ENCODE results near the gene BCL10.
A peak's percentile ranks its signal among the peaks of the same experiment; 100 is the strongest.

The BCL10 gene

GRCh38 chr1:85259118-85259911 lies 17.1 kb downstream of the BCL10 start, which contains the start of gene C1orf52:
TSS of gene C1orf52 (minus strand) at chr1:85259662. CDS start at chr1:85259633, 29 bp downstream.
- H3K36me3 ChIP-seq (ENCODE audit: control insufficient read depth in 2 of 2, insufficient read depth in 1 of 2, low read length in 2 of 2), result peaks cover 24 to 39% of the 10 kb centered on the region in 2 experiments
- CTCF ChIA-PET, result interaction anchor here (0.5 to 11.6 kb wide), 45 partner anchors 8 to 899 kb away, joined by 3 to 206 read pairs (median 4); partner anchors contain the start of gene BCL10
- no peaks in the 10 kb centered on the region for H3K9me3 ChIP-seq (ENCODE audit: control insufficient read depth, insufficient read depth, low read depth, low read length)
- H3K4me1 ChIP-seq (ENCODE audit: control insufficient read depth, insufficient read depth, low read length), result 0 out of 2 replicates have a peak, but pooled peaks cover 2% of the 10 kb centered on the region
- POLR2A ChIA-PET, result interaction anchor here (0.7 to 2.6 kb wide), 12 partner anchors 17 to 352 kb away, joined by 3 to 30 read pairs (median 4); partner anchors contain the start of genes BCL10, DDAH1 and SYDE2
- peak within 1 kb of the TSS; percentile 94 for H3K4me3 ChIP-seq (ENCODE audit: low read depth, low read length)
- peak within 1 kb of the TSS; percentile 67 for H3K27ac ChIP-seq (ENCODE audit: extremely low read depth, low read depth, low read length)
- TF ChIP-seq ZNF658 (tag by site-specific recombination; IDR thresholded peaks at IDR 0.05), result no peak
- TF ChIP-seq ZNF768 (tag by site-specific recombination; IDR thresholded peaks at IDR 0.05), result no peak
- TF ChIP-seq, protein P1, sequence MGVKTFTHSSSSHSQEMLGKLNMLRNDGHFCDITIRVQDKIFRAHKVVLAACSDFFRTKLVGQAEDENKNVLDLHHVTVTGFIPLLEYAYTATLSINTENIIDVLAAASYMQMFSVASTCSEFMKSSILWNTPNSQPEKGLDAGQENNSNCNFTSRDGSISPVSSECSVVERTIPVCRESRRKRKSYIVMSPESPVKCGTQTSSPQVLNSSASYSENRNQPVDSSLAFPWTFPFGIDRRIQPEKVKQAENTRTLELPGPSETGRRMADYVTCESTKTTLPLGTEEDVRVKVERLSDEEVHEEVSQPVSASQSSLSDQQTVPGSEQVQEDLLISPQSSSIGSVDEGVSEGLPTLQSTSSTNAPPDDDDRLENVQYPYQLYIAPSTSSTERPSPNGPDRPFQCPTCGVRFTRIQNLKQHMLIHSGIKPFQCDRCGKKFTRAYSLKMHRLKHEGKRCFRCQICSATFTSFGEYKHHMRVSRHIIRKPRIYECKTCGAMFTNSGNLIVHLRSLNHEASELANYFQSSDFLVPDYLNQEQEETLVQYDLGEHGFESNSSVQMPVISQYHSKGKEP (tag by site-specific recombination; IDR thresholded peaks at IDR 0.05), result no peak
- no peak for TF ChIP-seq SCRT1 (tag by site-specific recombination; IDR thresholded peaks at IDR 0.05; ENCODE audit: borderline replicate concordance)
- TF ChIP-seq ZNF560 (tag by site-specific recombination; IDR thresholded peaks at IDR 0.05; ENCODE audit: borderline replicate concordance), result no peak
- TF ChIP-seq HOXA7 (CRISPR knock-in tag; IDR thresholded peaks at IDR 0.05; ENCODE audit: borderline replicate concordance), result no peak
- TF ChIP-seq, protein P2, sequence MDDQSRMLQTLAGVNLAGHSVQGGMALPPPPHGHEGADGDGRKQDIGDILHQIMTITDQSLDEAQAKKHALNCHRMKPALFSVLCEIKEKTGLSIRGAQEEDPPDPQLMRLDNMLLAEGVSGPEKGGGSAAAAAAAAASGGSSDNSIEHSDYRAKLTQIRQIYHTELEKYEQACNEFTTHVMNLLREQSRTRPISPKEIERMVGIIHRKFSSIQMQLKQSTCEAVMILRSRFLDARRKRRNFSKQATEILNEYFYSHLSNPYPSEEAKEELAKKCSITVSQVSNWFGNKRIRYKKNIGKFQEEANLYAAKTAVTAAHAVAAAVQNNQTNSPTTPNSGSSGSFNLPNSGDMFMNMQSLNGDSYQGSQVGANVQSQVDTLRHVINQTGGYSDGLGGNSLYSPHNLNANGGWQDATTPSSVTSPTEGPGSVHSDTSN (CRISPR knock-in tag; IDR thresholded peaks at IDR 0.05), result no peak
- no peak for TF ChIP-seq ZNF214 (tag by site-specific recombination; IDR thresholded peaks at IDR 0.05; ENCODE audit: borderline replicate concordance)
- no peak for TF ChIP-seq WT1 (tag by site-specific recombination; IDR thresholded peaks at IDR 0.05)
- TF ChIP-seq TSHZ1 (tag by site-specific recombination; IDR thresholded peaks at IDR 0.05; ENCODE audit: borderline replicate concordance), result no peak
- no peak for TF ChIP-seq SALL2 (tag by site-specific recombination; IDR thresholded peaks at IDR 0.05; ENCODE audit: borderline replicate concordance)
- no peak for TF ChIP-seq ZBTB1 (tag by site-specific recombination; IDR thresholded peaks at IDR 0.05)
- no peak for TF ChIP-seq ZNF16 (tag by site-specific recombination; IDR thresholded peaks at IDR 0.05; ENCODE audit: low read depth)
- no peak for TF ChIP-seq ZNF132 (tag by site-specific recombination; IDR thresholded peaks at IDR 0.05; ENCODE audit: borderline replicate concordance)
- TF ChIP-seq, protein P3, sequence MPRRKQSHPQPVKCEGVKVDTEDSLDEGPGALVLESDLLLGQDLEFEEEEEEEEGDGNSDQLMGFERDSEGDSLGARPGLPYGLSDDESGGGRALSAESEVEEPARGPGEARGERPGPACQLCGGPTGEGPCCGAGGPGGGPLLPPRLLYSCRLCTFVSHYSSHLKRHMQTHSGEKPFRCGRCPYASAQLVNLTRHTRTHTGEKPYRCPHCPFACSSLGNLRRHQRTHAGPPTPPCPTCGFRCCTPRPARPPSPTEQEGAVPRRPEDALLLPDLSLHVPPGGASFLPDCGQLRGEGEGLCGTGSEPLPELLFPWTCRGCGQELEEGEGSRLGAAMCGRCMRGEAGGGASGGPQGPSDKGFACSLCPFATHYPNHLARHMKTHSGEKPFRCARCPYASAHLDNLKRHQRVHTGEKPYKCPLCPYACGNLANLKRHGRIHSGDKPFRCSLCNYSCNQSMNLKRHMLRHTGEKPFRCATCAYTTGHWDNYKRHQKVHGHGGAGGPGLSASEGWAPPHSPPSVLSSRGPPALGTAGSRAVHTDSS (tag by site-specific recombination; IDR thresholded peaks at IDR 0.05), result 0 out of 2 replicates have a peak, but pooled peaks have one; percentile 11
- peak; percentile 61 for TF ChIP-seq EGR2 (tag by site-specific recombination; IDR thresholded peaks at IDR 0.05; ENCODE audit: low read depth)
- no peak for TF ChIP-seq ZNF112 (tag by site-specific recombination; IDR thresholded peaks at IDR 0.05)
- TF ChIP-seq ZNF174 (tag by site-specific recombination; IDR thresholded peaks at IDR 0.05), result no peak
- TF ChIP-seq ZNF629 (tag by site-specific recombination; IDR thresholded peaks at IDR 0.05), result peak; percentile 53; the same call in 1 of the 2 replicates
- no peak; the same call in 1 of the 2 replicates for TF ChIP-seq ZNF24 (tag by site-specific recombination; IDR thresholded peaks at IDR 0.05)
- peak; percentile 88 for TF ChIP-seq ZBTB6 (tag by site-specific recombination; IDR thresholded peaks at IDR 0.05)
- TF ChIP-seq ZFP37 (tag by site-specific recombination; IDR thresholded peaks at IDR 0.05), result peak; percentile 88; the same call in 1 of the 2 replicates
- no peak for TF ChIP-seq ZFP41 (tag by site-specific recombination; IDR thresholded peaks at IDR 0.05; ENCODE audit: borderline replicate concordance)
- TF ChIP-seq, protein P4, sequence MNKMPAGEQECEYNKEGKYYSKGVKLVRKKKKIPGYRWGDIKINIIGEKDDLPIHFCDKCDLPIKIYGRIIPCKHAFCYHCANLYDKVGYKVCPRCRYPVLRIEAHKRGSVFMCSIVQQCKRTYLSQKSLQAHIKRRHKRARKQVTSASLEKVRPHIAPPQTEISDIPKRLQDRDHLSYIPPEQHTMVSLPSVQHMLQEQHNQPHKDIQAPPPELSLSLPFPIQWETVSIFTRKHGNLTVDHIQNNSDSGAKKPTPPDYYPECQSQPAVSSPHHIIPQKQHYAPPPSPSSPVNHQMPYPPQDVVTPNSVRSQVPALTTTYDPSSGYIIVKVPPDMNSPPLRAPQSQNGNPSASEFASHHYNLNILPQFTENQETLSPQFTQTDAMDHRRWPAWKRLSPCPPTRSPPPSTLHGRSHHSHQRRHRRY (tag by site-specific recombination; IDR thresholded peaks at IDR 0.05), result no peak
- 0 out of 2 replicates have a peak, but pooled peaks have one; percentile 29 for TF ChIP-seq ZNF843 (tag by site-specific recombination; IDR thresholded peaks at IDR 0.05)
- no peak for TF ChIP-seq ZNF10 (tag by site-specific recombination; IDR thresholded peaks at IDR 0.05)
- TF ChIP-seq ZNF792 (tag by site-specific recombination; IDR thresholded peaks at IDR 0.05), result no peak
